IPS-18a (cell line): Measurements from ENCODE around the gene OPN5.

Source experiments
- H3K27ac ChIP-seq: one replicate; pipeline ENCODE4 v1.5.1; 2013; ENCODE audit warnings: low read length
- H3K27me3 ChIP-seq: one replicate; pipeline ENCODE4 v1.6.1; 2013; ENCODE audit warnings: mild to moderate bottlenecking, low read length; ENCODE audit not compliant: control insufficient read depth, insufficient read depth
- H3K36me3 ChIP-seq: one replicate; pipeline ENCODE4 v1.6.1; 2013; ENCODE audit warnings: low read depth, low read length; ENCODE audit not compliant: control insufficient read depth
- H3K4me1 ChIP-seq: one replicate; pipeline ENCODE4 v1.6.1; 2013; ENCODE audit warnings: low read depth, low read length; ENCODE audit not compliant: control insufficient read depth
- H3K4me3 ChIP-seq: one replicate; pipeline ENCODE4 v1.5.1; 2013; ENCODE audit warnings: low read length
- H3K9ac ChIP-seq: one replicate; pipeline ENCODE4 v1.6.1; 2013; ENCODE audit warnings: mild to moderate bottlenecking, low read length, moderate library complexity
- H3K9me3 ChIP-seq: one replicate; pipeline ENCODE4 v1.6.1; 2013; ENCODE audit warnings: low read depth, low read length; ENCODE audit not compliant: control insufficient read depth

The OPN5 gene

GRCh38 chr6:47762502-47762901 is 19.3 kb upstream of the OPN5 start:
- Histone ChIP-seq H3K4me3 (no peak overlapping the region), H3K9me3 (no peaks in the 10 kb centered on the region), H3K27ac (no peak overlapping the region), H3K4me1 (no peaks in the 10 kb centered on the region), H3K27me3 (no peaks in the 10 kb centered on the region), H3K36me3 (no peaks in the 10 kb centered on the region), H3K9ac (no peak overlapping the region)

DNA sequence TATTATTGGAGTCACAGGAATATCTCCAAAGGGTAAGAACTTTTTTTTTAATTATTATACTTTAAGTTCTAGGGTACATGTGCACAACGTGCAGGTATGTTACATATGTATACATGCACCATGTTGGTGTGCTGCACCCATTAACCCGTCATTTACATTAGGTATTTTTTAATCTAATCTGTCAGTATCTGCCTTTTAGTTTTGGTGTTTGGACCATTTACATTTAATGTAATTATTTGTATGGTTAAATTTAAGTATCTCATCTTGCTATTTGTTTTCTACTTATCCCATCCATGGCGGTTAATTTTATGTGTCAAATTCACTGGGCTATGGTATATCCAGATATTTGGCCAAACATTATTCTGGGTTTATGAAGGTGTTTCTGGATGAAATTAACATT is 15.4 kb upstream of the OPN5 start:
- H3K9me3 ChIP-seq = no peaks in the 10 kb centered on the region
- H3K27me3 ChIP-seq = no peaks in the 10 kb centered on the region
- H3K4me1 ChIP-seq = no peaks in the 10 kb centered on the region
- H3K27ac ChIP-seq = no peak overlapping the region
- no peak overlapping the region for H3K4me3 ChIP-seq
- no peak overlapping the region for H3K9ac ChIP-seq
- H3K36me3 ChIP-seq = no peaks in the 10 kb centered on the region

DNA sequence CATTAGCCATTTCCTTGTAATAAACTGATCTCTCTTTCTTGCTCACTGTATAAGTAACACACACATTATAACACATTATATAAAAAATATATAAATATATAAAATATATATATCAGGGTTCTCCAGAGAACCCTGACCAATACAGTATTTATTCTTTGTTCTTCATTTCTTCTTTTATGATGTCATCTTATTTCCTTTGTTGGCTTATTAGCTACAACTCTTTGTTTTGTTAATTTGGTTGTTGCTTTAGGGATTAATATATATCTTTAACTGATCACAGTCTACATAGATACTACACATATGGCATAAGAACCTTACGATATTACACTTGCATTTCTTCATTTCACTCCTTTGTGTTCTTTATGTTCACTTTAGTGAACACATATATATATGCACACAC is 14.7 kb upstream of the OPN5 start:
- H3K9me3 ChIP-seq = no peaks in the 10 kb centered on the region
- H3K4me1 ChIP-seq = no peaks in the 10 kb centered on the region
- no peaks in the 10 kb centered on the region for H3K27me3 ChIP-seq
- H3K36me3 ChIP-seq = no peaks in the 10 kb centered on the region
- H3K27ac ChIP-seq = no peak overlapping the region
- no peak overlapping the region for H3K9ac ChIP-seq
- no peak overlapping the region for H3K4me3 ChIP-seq

DNA sequence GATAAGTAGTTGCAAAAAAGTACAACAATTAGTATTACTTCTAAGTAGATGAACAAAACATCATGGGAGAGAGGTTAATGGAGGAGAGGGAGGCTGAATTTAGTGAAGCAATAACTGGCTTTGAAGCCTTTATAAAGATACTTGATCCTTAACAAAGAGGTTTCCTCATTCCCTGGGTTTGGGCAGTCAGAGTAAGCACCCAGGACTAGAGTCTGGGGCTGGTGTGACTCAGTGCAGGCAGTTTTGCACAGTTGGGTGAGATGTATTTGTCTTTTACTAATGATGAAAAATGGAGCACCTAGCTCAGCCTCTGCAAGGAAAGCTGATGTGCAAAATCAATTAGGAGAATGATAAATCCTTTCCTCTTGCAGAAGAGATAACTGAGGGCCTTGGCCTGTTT is 11.8 kb upstream of the OPN5 start:
- Histone ChIP-seq H3K9me3 (no peaks in the 10 kb centered on the region), H3K4me1 (no peaks in the 10 kb centered on the region), H3K27ac (no peak overlapping the region), H3K9ac (no peak overlapping the region), H3K27me3 (no peaks in the 10 kb centered on the region), H3K36me3 (no peaks in the 10 kb centered on the region), H3K4me3 (no peak overlapping the region)

- Histone ChIP-seq H3K4me3 (no peak overlapping the region), H3K9me3 (no peaks in the 10 kb centered on the region)
Measured at GRCh38 chr6:47772359-47772758, 9.5 kb upstream of the OPN5 start.

GRCh38 chr6:47773005-47773404 is 8.8 kb upstream of the OPN5 start:
- H3K27ac ChIP-seq = no peak overlapping the region

More at GRCh38 chr6:47772359-47772758, 9.5 kb upstream of the OPN5 start:
- no peak overlapping the region for H3K27ac ChIP-seq
- H3K4me1 ChIP-seq = no peaks in the 10 kb centered on the region
- H3K9ac ChIP-seq = no peak overlapping the region
- H3K36me3 ChIP-seq = no peaks in the 10 kb centered on the region
- no peaks in the 10 kb centered on the region for H3K27me3 ChIP-seq

DNA sequence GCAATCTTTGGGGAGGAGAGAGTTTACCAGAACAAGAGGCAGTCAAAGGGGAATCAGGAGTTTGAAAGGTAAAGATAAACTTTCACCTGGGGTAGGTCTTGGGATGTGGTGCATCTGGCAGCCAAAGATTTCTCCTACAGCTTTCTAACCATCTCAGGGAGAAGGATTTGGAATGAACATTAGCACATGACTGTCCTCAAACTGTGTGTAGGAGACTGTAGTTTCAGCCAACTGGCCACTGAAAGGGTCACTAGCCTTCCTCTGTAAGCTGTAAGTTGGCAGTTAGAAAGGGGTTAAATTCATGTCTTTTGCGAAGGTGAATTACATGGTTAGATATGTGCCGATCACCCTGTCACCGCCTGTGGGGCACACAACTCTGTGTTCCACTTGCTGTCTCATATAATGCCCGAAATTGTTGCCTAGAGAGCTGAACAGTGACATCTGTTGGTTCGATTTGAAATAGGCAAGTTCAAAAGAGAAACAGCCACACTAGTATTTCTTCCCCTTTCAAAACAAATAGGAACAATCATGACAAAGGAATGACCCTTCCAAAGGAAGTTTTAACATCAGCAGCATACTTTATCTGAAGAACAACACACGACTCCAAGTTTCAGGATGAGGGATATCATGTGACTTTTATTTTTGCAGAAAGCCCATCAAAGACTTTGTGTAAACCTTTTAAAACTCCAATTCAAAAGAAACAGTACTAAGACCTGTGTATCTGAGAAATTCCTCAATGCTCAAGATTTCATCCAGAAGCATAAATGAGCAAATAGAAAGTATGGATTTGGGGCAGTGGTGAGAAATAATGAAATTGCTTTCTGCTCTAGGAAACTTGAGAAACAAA is 1.1 kb upstream of the OPN5 start:
- H3K27me3 ChIP-seq = no peaks in the 10 kb centered on the region

More at GRCh38 chr6:47773005-47773404, 8.8 kb upstream of the OPN5 start:
- H3K9me3 ChIP-seq = no peaks in the 10 kb centered on the region
- no peak overlapping the region for H3K4me3 ChIP-seq
- no peaks in the 10 kb centered on the region for H3K4me1 ChIP-seq
- H3K36me3 ChIP-seq = no peaks in the 10 kb centered on the region
- no peaks in the 10 kb centered on the region for H3K27me3 ChIP-seq
- no peak overlapping the region for H3K9ac ChIP-seq

GRCh38 chr6:47785182-47785581 is 3.4 kb downstream of the OPN5 start:
- no peak overlapping the region for H3K4me3 ChIP-seq
- H3K36me3 ChIP-seq = no peaks in the 10 kb centered on the region
- H3K9me3 ChIP-seq = no peaks in the 10 kb centered on the region
- no peak overlapping the region for H3K27ac ChIP-seq
- H3K27me3 ChIP-seq = peaks cover 23% of the 10 kb centered on the region
- peaks cover 12% of the 10 kb centered on the region for H3K4me1 ChIP-seq
- no peak overlapping the region for H3K9ac ChIP-seq

More for the DNA sequence above, 1.1 kb upstream of the OPN5 start:
- no peaks in the 10 kb centered on the region for H3K9me3 ChIP-seq
- no peak overlapping the region for H3K4me3 ChIP-seq
- H3K36me3 ChIP-seq = no peaks in the 10 kb centered on the region
- no peak overlapping the region for H3K9ac ChIP-seq
- peaks cover 4% of the 10 kb centered on the region for H3K4me1 ChIP-seq
- H3K27ac ChIP-seq = no peak overlapping the region

DNA sequence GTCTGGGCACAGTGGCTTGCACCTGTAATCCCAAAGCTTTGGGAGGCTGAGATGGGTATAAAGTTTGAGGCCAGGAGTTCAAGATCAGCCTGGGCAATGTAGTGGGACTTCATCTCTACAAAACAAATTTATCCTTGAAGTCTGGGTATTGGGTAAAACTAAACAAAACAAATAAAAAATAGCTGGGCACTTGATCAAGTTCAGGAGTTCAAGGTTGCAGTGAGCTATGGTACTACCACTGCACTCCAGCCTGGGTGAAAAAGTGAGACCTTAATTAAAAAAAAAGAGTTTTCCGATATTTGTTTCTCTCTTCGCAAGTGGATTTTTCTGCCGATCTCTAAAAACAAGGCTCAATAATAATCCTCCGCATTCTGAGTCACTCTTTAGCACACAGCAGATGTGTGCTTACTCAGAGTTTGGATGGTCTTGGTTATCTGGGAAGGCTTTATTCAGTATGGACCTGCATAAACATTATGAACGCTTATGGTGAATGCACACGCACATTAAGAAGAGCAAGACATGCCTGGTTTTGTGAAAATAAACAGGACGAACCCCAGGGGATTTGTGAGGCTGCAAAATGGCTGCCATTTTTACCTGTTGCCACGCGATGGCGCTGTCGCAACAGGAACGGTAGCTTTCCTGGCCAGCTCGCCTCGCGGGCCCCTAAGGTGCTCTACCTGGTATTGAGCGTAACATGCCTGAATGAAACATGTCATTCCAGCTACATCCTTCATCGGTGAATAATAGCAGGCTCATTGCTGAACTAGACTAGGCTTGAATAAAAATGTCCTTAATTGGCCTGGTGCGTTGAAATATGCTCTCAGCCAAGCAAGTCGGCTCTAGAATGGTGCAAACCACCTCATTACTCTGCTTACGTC is 6.0 kb downstream of the OPN5 start:
- Histone ChIP-seq H3K27ac (no peak overlapping the region), H3K9ac (no peak overlapping the region), H3K36me3 (no peaks in the 10 kb centered on the region), H3K9me3 (no peaks in the 10 kb centered on the region), H3K4me3 (no peak overlapping the region), H3K27me3 (peaks cover 42% of the 10 kb centered on the region), H3K4me1 (peaks cover 8% of the 10 kb centered on the region)

- no peak overlapping the region for H3K9ac ChIP-seq
- peaks cover 8% of the 10 kb centered on the region for H3K4me1 ChIP-seq
- no peak overlapping the region for H3K4me3 ChIP-seq
- H3K27ac ChIP-seq = no peak overlapping the region
- H3K27me3 ChIP-seq = peaks cover 42% of the 10 kb centered on the region
- no peaks in the 10 kb centered on the region for H3K9me3 ChIP-seq
- H3K36me3 ChIP-seq = no peaks in the 10 kb centered on the region
Measured at GRCh38 chr6:47788498-47788884, 6.7 kb downstream of the OPN5 start.

DNA sequence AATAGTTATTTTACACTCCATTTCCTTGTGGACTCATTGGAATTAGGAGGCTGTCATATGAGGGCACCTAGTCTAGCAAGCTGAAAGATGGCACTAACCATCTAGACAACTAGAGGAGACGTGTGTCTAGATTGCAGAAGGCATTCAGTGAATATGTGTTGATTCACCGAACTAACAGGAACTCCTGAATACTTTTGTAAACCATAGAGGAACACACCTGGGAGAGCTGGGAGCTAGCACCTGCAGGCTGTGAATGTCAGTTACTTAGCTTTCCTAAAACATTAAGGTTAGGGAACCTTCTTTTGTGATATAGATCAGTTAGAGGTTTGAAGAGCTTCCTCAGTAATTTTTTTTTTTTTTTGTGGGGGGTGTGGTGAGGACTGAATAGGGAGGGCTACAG is 7.7 kb downstream of the OPN5 start:
- Histone ChIP-seq H3K27ac (no peak overlapping the region), H3K4me1 (peaks cover 8% of the 10 kb centered on the region), H3K27me3 (peaks cover 42% of the 10 kb centered on the region), H3K36me3 (no peaks in the 10 kb centered on the region), H3K9me3 (no peaks in the 10 kb centered on the region), H3K4me3 (no peak overlapping the region), H3K9ac (no peak overlapping the region)
